Thyroid gland (tissue), 4 donors: ENCODE data around the gene DNAJC13. TPM values are rescaled to one million over a fixed set of nuclear protein-coding genes. Genes with fewer than 3 reads are reported as not detected.

Experiments
- DNase-seq, 2 donors: peaks; one replicate each; pipeline ENCODE4 v3.0.0-alpha.2; 2019
- H3K27ac ChIP-seq, 3 donors: fragments of 200-600 bp; sonication (generic); 1 replicate in 2 of 3; 2 replicates in 1 of 3; pipeline ENCODE4 v1.5.1; 2016 to 2019; ENCODE audit warnings: mild to moderate bottlenecking in 1 of 3, moderate library complexity in 1 of 3
- H3K27me3 ChIP-seq: fragments of 200-600 bp; sonication (generic); one replicate; pipeline ENCODE4 v1.5.1; 2019
- H3K36me3 ChIP-seq, 2 donors: fragments of 200-600 bp; sonication (generic); one replicate each; pipeline ENCODE4 v1.5.1; 2016 to 2019
- H3K4me1 ChIP-seq, 2 donors: fragments of 200-600 bp; sonication (generic); one replicate each; pipeline ENCODE4 v1.5.1; 2017 to 2019
- H3K4me3 ChIP-seq, 3 donors: fragments of 200-600 bp; sonication (generic); replicated peaks in 1 of 3; 1 replicate in 2 of 3; 2 replicates in 1 of 3; pipeline ENCODE4 v1.5.1; 2016; ENCODE audit warnings: mild to moderate bottlenecking in 1 of 3
- H3K9me3 ChIP-seq: fragments of 200-600 bp; sonication (generic); one replicate; pipeline ENCODE4 v1.5.1; 2017
- CTCF ChIP-seq, 6 experiments: fragments of 200-600 bp in 3 of 6; fragments of 450-650 bp in 3 of 6; sonication (generic) in 3 of 6; IDR thresholded peaks; one replicate each; pipeline ENCODE4 v1.5.1; 2016 to 2019; ENCODE audit warnings: antibody characterized with exemption in 6 of 6, mild to moderate bottlenecking in 2 of 6, inconsistent platforms in 1 of 6, moderate library complexity in 1 of 6
- POLR2A ChIP-seq, 2 donors: fragments of 450-650 bp; IDR thresholded peaks; one replicate each; pipeline ENCODE4 v1.6.1; 2017; ENCODE audit warnings: antibody characterized with exemption in 2 of 2, mild to moderate bottlenecking in 2 of 2, moderate library complexity in 1 of 2
- WGBS, 2 donors: methylation state at CpG; one replicate each; pipeline ENCODE4 v1.1.5; 2017; 5-methylcytosine and 5-hydroxymethylcytosine counted together
- intact Hi-C: fragments of 100-400 bp; cut with DNase I; formaldehyde crosslinking; loops from one replicate; pipeline ENCODE4 v1.15.1; 2023
- total RNA-seq, 4 donors: library from RNA; depleted of rRNA; stranded (reverse); fragments of >200 nt; gene quantifications; one replicate each; pipeline ENCODE4 v1.2.3, GENCODE V29; 2016

Gene DNAJC13
- total RNA-seq, 4 donors from 2014 or later, result 47.3 to 56.6 (median 50.4) TPM

GRCh38 chr3:132536442-132537153, 119.3 kb downstream of the DNAJC13 start:
- WGBS, 2 donors, result 79 to 88% methylated on average over 3 of the region's 3 CpGs
- intact Hi-C loops, result loop anchor here (5.0 kb wide), 1 partner anchor 106 kb away; no protein-coding TSS in a partner anchor
- Histone ChIP-seq H3K27me3 (no peaks in the 10 kb centered on the region), H3K4me3 (no peak overlapping the region), H3K27ac (peak overlapping the region in 2 of 3 donors; percentile 0 to 31), H3K9me3 (no peaks in the 10 kb centered on the region), H3K4me1 (peaks cover 18 to 29% of the 10 kb centered on the region in 2 donors), H3K36me3 (peaks cover 0 to 3% of the 10 kb centered on the region in 2 donors)
- DNase-seq, result no peak
- TF ChIP-seq CTCF (IDR thresholded peaks at IDR 0.05) (no peak), POLR2A (IDR thresholded peaks at IDR 0.05) (no peak)

GRCh38 chr3:132537297-132537696, 120.0 kb downstream of the DNAJC13 start:
- peaks cover 18 to 31% of the 10 kb centered on the region in 2 donors for H3K4me1 ChIP-seq
- peak overlapping the region in 2 of 3 donors; percentile 26 to 31 for H3K27ac ChIP-seq
- 84 to 88% methylated on average over 1 of the region's 1 CpG for WGBS, 2 donors
- no peaks in the 10 kb centered on the region for H3K9me3 ChIP-seq
- DNase-seq, result no peak
- intact Hi-C loops, result loop anchor here (5.0 kb wide), 1 partner anchor 105 kb away; no protein-coding TSS in a partner anchor
- H3K27me3 ChIP-seq, result no peaks in the 10 kb centered on the region
- TF ChIP-seq POLR2A (IDR thresholded peaks at IDR 0.05), result no peak
- TF ChIP-seq CTCF (IDR thresholded peaks at IDR 0.05), result no peak
- H3K4me3 ChIP-seq, result no peak overlapping the region
- peaks cover 0 to 3% of the 10 kb centered on the region in 2 donors for H3K36me3 ChIP-seq

- no peaks in the 10 kb centered on the region for H3K27me3 ChIP-seq
- H3K9me3 ChIP-seq, result no peaks in the 10 kb centered on the region
- H3K36me3 ChIP-seq, result peaks cover 0 to 3% of the 10 kb centered on the region in 2 donors
- no peak for TF ChIP-seq POLR2A (IDR thresholded peaks at IDR 0.05)
- TF ChIP-seq CTCF (IDR thresholded peaks at IDR 0.05), result no peak
- peak overlapping the region in 1 of 3 donors; percentile 14 for H3K27ac ChIP-seq
- H3K4me3 ChIP-seq, result no peak overlapping the region
- peaks cover 18 to 31% of the 10 kb centered on the region in 2 donors for H3K4me1 ChIP-seq
- 19 to 47% methylated on average over 5 of the region's 5 CpGs for WGBS, 2 donors
- intact Hi-C loops, result loop anchor here (5.0 kb wide), 1 partner anchor 104 kb away; no protein-coding TSS in a partner anchor
- peak; percentile 29 to 48 for DNase-seq
These were observed 120.8 kb downstream of the DNAJC13 start for GRCh38 chr3:132538072-132538471.

GRCh38 chr3:132539681-132540080, 122.4 kb downstream of the DNAJC13 start:
- H3K36me3 ChIP-seq, result no peaks in the 10 kb centered on the region

More at GRCh38 chr3:132539681-132540080, 122.4 kb downstream of the DNAJC13 start:
- peaks cover 18 to 31% of the 10 kb centered on the region in 2 donors for H3K4me1 ChIP-seq
- TF ChIP-seq POLR2A (IDR thresholded peaks at IDR 0.05) (no peak), CTCF (IDR thresholded peaks at IDR 0.05) (no peak)
- no peaks in the 10 kb centered on the region for H3K27me3 ChIP-seq
- intact Hi-C loops, result loop anchor here (5.0 kb wide), 1 partner anchor 103 kb away; no protein-coding TSS in a partner anchor
- no peak for DNase-seq
- H3K4me3 ChIP-seq, result no peak overlapping the region
- no peak overlapping the region for H3K27ac ChIP-seq
- WGBS, 2 donors, result 70 to 86% methylated on average over 3 of the region's 3 CpGs
- H3K9me3 ChIP-seq, result no peaks in the 10 kb centered on the region
